Spleen (tissue), 7 donors: ENCODE results near the gene PDIA6.

Source experiments
- CTCF ChIP-seq, 11 experiments: fragments of 200-600 bp in 7 of 11; fragments of 450-650 bp in 4 of 11; sonication (generic) in 4 of 11; IDR thresholded peaks in 8 of 11; conservative IDR thresholded peaks in 3 of 11; 1 replicate in 7 of 11; 2 replicates in 4 of 11; pipeline versions ENCODE4 v1.4.0 to v1.8.0; 2016 to 2021; ENCODE audit warnings: antibody characterized with exemption in 11 of 11, inconsistent platforms in 4 of 11, mild to moderate bottlenecking in 1 of 11
- POLR2AphosphoS5 ChIP-seq, 3 donors: sonication (generic); formaldehyde crosslinking; IDR thresholded peaks; one replicate each; pipeline ENCODE4 v1.5.1; 2017; ENCODE audit warnings: antibody characterized with exemption in 3 of 3
- donor health status: DM: no; HTN: no; CAD: no; lungs with moderate emphysema.
- donor health status: DM: no; HTN: no; CAD: no.
- donor health status: DM: no; HTN: no; CAD: no.

GRCh38 chr2:10765461-10765860, 47.1 kb downstream of the PDIA6 start:
- TF ChIP-seq CTCF (IDR thresholded peaks at IDR 0.05 in 8 of 11, conservative IDR thresholded peaks at IDR 0.05 in 3 of 11) (no peak), POLR2AphosphoS5 (IDR thresholded peaks at IDR 0.05) (no peak)
